Breast epithelium (tissue), 3 donors: Measurements from ENCODE around the gene HYAL4.

Experiments
- POLR2A ChIP-seq: fragments of 450-650 bp; IDR thresholded peaks from one replicate; pipeline ENCODE4 v1.6.1; 2016; ENCODE audit warnings: antibody characterized with exemption, mild to moderate bottlenecking, moderate library complexity
- POLR2AphosphoS5 ChIP-seq, 3 donors: sonication (generic); formaldehyde crosslinking; IDR thresholded peaks; one replicate each; pipeline ENCODE4 v1.6.1; 2017; ENCODE audit warnings: antibody characterized with exemption in 3 of 3
- TF ChIP-seq, protein P1 (sequence below), 3 donors: fragments of 450-650 bp; IDR thresholded peaks; one replicate each; pipeline ENCODE4 v1.5.1; 2016 to 2017; ENCODE audit warnings: antibody characterized with exemption in 3 of 3, mild to moderate bottlenecking in 3 of 3, moderate library complexity in 3 of 3

DNA sequence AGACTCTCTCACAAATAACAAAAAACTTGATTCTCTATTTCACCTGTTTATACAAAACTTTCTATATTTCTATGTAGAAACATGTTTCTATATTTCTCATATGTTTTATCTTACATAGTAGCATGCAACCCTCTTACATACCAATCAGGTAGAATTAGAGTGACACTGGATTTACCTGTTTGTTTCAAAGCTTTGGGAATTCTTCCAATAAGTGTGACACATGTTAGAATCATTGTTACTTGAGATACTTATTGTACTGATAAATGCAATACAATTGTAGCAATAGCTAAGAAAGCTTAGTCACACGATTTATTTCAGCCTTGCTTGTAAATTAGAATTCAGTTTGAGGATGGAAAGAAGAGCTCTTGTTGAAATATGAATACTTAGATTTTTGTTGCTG lies 4.9 kb downstream of the HYAL4 start:
- TF ChIP-seq, protein P1, sequence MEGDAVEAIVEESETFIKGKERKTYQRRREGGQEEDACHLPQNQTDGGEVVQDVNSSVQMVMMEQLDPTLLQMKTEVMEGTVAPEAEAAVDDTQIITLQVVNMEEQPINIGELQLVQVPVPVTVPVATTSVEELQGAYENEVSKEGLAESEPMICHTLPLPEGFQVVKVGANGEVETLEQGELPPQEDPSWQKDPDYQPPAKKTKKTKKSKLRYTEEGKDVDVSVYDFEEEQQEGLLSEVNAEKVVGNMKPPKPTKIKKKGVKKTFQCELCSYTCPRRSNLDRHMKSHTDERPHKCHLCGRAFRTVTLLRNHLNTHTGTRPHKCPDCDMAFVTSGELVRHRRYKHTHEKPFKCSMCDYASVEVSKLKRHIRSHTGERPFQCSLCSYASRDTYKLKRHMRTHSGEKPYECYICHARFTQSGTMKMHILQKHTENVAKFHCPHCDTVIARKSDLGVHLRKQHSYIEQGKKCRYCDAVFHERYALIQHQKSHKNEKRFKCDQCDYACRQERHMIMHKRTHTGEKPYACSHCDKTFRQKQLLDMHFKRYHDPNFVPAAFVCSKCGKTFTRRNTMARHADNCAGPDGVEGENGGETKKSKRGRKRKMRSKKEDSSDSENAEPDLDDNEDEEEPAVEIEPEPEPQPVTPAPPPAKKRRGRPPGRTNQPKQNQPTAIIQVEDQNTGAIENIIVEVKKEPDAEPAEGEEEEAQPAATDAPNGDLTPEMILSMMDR (IDR thresholded peaks at IDR 0.05), result no peak
- TF ChIP-seq POLR2A, result no peak
- TF ChIP-seq POLR2AphosphoS5 (IDR thresholded peaks at IDR 0.05), result no peak
